ENCODE data around the gene PDLIM4. TPM values are rescaled to one million over a fixed set of nuclear protein-coding genes. Genes with fewer than 3 reads are reported as not detected.

The PDLIM4 gene
- total and polyA plus RNA-seq, 9 donors, result 3.4 to 63.4 (median 40.8) TPM

GRCh38 chr5:132250547-132250946 is 6.9 kb upstream of the PDLIM4 start:
- WGBS, 3 donors, result 96 to 100% (median 100%) methylated on average over 2 of the region's 2 CpGs
- no peak for TF ChIP-seq EP300 (IDR thresholded peaks at IDR 0.05)
- TF ChIP-seq POLR2A (IDR thresholded peaks at IDR 0.05), result no peak
- TF ChIP-seq CTCF (IDR thresholded peaks at IDR 0.05), result no peak
- Histone ChIP-seq H3K9me3 (no peaks in the 10 kb centered on the region), H3K36me3 (no peaks in the 10 kb centered on the region), H3K27ac (no peak overlapping the region), H3K4me3 (no peak overlapping the region), H3K4me1 (ENCODE audit: insufficient read depth) (peaks cover 5% of the 10 kb centered on the region), H3K27me3 (no peaks in the 10 kb centered on the region)
- DNase-seq, result no peak
- intact Hi-C loops (cut with DNase I), result no loop called here

- Histone ChIP-seq H3K9me3 (no peaks in the 10 kb centered on the region), H3K27me3 (no peaks in the 10 kb centered on the region), H3K4me1 (ENCODE audit: insufficient read depth) (peaks cover 5% of the 10 kb centered on the region), H3K36me3 (no peaks in the 10 kb centered on the region), H3K27ac (no peak overlapping the region), H3K4me3 (no peak overlapping the region)
- TF ChIP-seq EP300 (IDR thresholded peaks at IDR 0.05) (no peak), CTCF (IDR thresholded peaks at IDR 0.05) (no peak), POLR2A (IDR thresholded peaks at IDR 0.05) (no peak)
- DNase-seq, result peak in 1 of 5 donors; percentile 12
- WGBS, 3 donors, result 93 to 98% (median 93%) methylated on average over 10 of the region's 10 CpGs
- intact Hi-C loops (cut with DNase I), result no loop called here
Observed at GRCh38 chr5:132251220-132251725, 6.2 kb upstream of the PDLIM4 start.

- Histone ChIP-seq H3K9me3 (no peaks in the 10 kb centered on the region), H3K36me3 (no peaks in the 10 kb centered on the region), H3K27me3 (no peaks in the 10 kb centered on the region), H3K4me1 (ENCODE audit: insufficient read depth) (peaks cover 5% of the 10 kb centered on the region), H3K4me3 (no peak overlapping the region), H3K27ac (no peak overlapping the region)
- WGBS, 3 donors, result 75 to 84% (median 78%) methylated on average over 4 of the region's 4 CpGs
- intact Hi-C loops (cut with DNase I), result no loop called here
- TF ChIP-seq EP300 (IDR thresholded peaks at IDR 0.05) (no peak), CTCF (IDR thresholded peaks at IDR 0.05) (no peak), POLR2A (IDR thresholded peaks at IDR 0.05) (no peak)
- DNase-seq, result peak in 1 of 5 donors; percentile 2
Observed at GRCh38 chr5:132253008-132253441, 4.5 kb upstream of the PDLIM4 start.

GRCh38 chr5:132253452-132254320 is 3.8 kb upstream of the PDLIM4 start:
- Histone ChIP-seq H3K27me3 (no peaks in the 10 kb centered on the region), H3K36me3 (no peaks in the 10 kb centered on the region), H3K4me1 (ENCODE audit: insufficient read depth) (peaks cover 8% of the 10 kb centered on the region), H3K9me3 (no peaks in the 10 kb centered on the region), H3K4me3 (no peak overlapping the region), H3K27ac (no peak overlapping the region)
- WGBS, 3 donors, result 91 to 95% (median 94%) methylated on average over 8 of the region's 8 CpGs
- intact Hi-C loops (cut with DNase I), result no loop called here
- TF ChIP-seq POLR2A (IDR thresholded peaks at IDR 0.05), result no peak
- no peak for TF ChIP-seq CTCF (IDR thresholded peaks at IDR 0.05)
- TF ChIP-seq EP300 (IDR thresholded peaks at IDR 0.05), result no peak
- peak in 2 of 5 donors; percentile 6 to 25 for DNase-seq

Measured in ovary (tissue), 9 donors.